Measurements from ENCODE around the gene PURB. TPM values are rescaled to one million over a fixed set of nuclear protein-coding genes. Genes with fewer than 3 reads are reported as not detected.

The PURB gene
- total and polyA plus RNA-seq, 2 of the 4 experiments (the other 2 are of a cell fraction): 6.3 to 8.8 TPM

DNA sequence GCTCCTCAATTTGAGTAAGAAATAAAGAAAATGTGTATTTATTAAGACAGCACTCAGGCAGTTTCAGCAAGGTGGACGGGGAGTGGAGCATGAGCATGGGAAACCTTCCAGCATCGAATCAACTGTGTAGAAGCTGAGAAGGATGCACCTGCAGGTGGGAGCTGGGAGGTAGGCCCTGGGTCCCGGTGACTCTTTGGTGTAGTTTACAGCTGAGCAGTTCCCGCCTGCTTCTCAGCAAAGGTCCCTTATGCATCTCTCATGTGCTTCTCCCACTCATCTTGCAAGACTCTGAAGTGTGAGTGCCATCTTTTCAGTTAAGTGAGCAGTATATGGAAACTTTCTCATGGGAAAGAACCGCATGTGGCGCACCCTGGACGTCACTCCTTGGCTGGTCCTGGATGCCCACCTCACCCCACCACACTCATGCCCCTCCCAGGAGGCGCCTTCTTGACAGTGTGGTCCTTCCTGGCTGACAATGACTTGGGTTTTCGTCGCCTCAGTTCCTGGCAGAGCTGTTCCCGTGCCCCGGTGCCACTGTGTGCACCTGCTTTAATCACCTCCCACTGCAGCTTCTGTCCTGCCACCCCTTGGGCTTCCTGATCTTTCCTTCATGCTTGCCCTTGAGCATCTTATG lies 19.8 kb upstream of the PURB start:
- H2BK5ac ChIP-seq (ENCODE audit: low read depth, low read length, poor library complexity, severe bottlenecking): no peak overlapping the region
- no peaks in the 10 kb centered on the region for H3K9me3 ChIP-seq (ENCODE audit: control insufficient read depth, insufficient read depth, low read length)
- H3K14ac ChIP-seq (replicated peaks; ENCODE audit: low read depth, low read length): no peak overlapping the region
- H3K4me1 ChIP-seq (ENCODE audit: control insufficient read depth, insufficient read depth, low read length): no peaks in the 10 kb centered on the region
- no peak overlapping the region for H2BK120ac ChIP-seq (ENCODE audit: low read depth, low read length)
- no peak overlapping the region for H3K18ac ChIP-seq (ENCODE audit: low read depth, low read length)
- POLR2A ChIA-PET (ENCODE audit: unreplicated experiment): interaction anchor here (0.5 kb wide), 1 partner anchor 28 kb away, joined by 3 read pairs; no protein-coding TSS in a partner anchor
- no peak overlapping the region for H3K23ac ChIP-seq (ENCODE audit: low read depth, low read length)
- H4K20me1 ChIP-seq (ENCODE audit: insufficient read depth, low read length): no peaks in the 10 kb centered on the region; the same call in 1 of the 2 replicates
- CTCF ChIA-PET: no interaction called here
- no peak overlapping the region for H3K56ac ChIP-seq (ENCODE audit: extremely low read depth, insufficient read depth, low read length)
- dilution Hi-C loops (cut with HindIII; ENCODE audit: low sequenced_read_pairs, unreplicated experiment): no loop called here
- H2BK15ac ChIP-seq (ENCODE audit: low read depth, low read length): no peak overlapping the region
- H3K4ac ChIP-seq (ENCODE audit: low read depth, low read length): no peak overlapping the region
- H4K91ac ChIP-seq (ENCODE audit: insufficient read depth, low read depth, low read length): no peak overlapping the region
- no peak for TF ChIP-seq MAFK (IDR thresholded peaks at IDR 0.05; ENCODE audit: low read depth, low read length)
- TF ChIP-seq POLR2A (IDR thresholded peaks at IDR 0.05; ENCODE audit: low read depth, low read length): no peak
- TF ChIP-seq SMC3 (IDR thresholded peaks at IDR 0.05; ENCODE audit: low read depth, low read length): no peak
- TF ChIP-seq BHLHE40 (IDR thresholded peaks at IDR 0.05; ENCODE audit: low read depth, low read length): no peak
- TF ChIP-seq USF2 (IDR thresholded peaks at IDR 0.05; ENCODE audit: low read depth, low read length): no peak
- no peak for TF ChIP-seq CEBPB (IDR thresholded peaks at IDR 0.05; ENCODE audit: low read depth, low read length)
- TF ChIP-seq MAZ (IDR thresholded peaks at IDR 0.05; ENCODE audit: borderline replicate concordance, low read depth, low read length): no peak
- TF ChIP-seq RFX5 (IDR thresholded peaks at IDR 0.05; ENCODE audit: low read depth, low read length): no peak
- TF ChIP-seq NFE2L2 (IDR thresholded peaks at IDR 0.05; ENCODE audit: low read depth, low read length): no peak
- no peak for TF ChIP-seq RAD21 (IDR thresholded peaks at IDR 0.05; ENCODE audit: low read length)
- no peak for TF ChIP-seq FOS (IDR thresholded peaks at IDR 0.05; ENCODE audit: low read depth, low read length)
- TF ChIP-seq RCOR1 (IDR thresholded peaks at IDR 0.05; ENCODE audit: insufficient replicate concordance, low read length): no peak
- TF ChIP-seq, protein P1, sequence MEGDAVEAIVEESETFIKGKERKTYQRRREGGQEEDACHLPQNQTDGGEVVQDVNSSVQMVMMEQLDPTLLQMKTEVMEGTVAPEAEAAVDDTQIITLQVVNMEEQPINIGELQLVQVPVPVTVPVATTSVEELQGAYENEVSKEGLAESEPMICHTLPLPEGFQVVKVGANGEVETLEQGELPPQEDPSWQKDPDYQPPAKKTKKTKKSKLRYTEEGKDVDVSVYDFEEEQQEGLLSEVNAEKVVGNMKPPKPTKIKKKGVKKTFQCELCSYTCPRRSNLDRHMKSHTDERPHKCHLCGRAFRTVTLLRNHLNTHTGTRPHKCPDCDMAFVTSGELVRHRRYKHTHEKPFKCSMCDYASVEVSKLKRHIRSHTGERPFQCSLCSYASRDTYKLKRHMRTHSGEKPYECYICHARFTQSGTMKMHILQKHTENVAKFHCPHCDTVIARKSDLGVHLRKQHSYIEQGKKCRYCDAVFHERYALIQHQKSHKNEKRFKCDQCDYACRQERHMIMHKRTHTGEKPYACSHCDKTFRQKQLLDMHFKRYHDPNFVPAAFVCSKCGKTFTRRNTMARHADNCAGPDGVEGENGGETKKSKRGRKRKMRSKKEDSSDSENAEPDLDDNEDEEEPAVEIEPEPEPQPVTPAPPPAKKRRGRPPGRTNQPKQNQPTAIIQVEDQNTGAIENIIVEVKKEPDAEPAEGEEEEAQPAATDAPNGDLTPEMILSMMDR (conservative IDR thresholded peaks at IDR 0.05; ENCODE audit: low read depth, low read length): no peak
- TF ChIP-seq MXI1 (IDR thresholded peaks at IDR 0.05; ENCODE audit: borderline replicate concordance, low read depth, low read length): no peak
- no peak for TF ChIP-seq ELK1 (IDR thresholded peaks at IDR 0.05; ENCODE audit: borderline replicate concordance, low read depth, low read length)
- TF ChIP-seq CHD1 (IDR thresholded peaks at IDR 0.05; ENCODE audit: low read depth, low read length): no peak
- no peak overlapping the region for H3K4me2 ChIP-seq (ENCODE audit: low read depth, low read length)
- no peak overlapping the region for H3K4me3 ChIP-seq (ENCODE audit: insufficient read depth, low read depth, low read length)
- no TSS peak for BruUV-seq (replicated peaks)
- intact Hi-C loops (cut with micrococcal nuclease): no loop called here
- in situ Hi-C loops (cut with MboI; ENCODE audit: low sequenced_read_pairs): no loop called here
- H2BK20ac ChIP-seq (ENCODE audit: low read depth, low read length): no peak overlapping the region
- H4K8ac ChIP-seq (ENCODE audit: low read depth in 2 of 2, low read length in 2 of 2): no peak overlapping the region
- H2AK9ac ChIP-seq (replicated peaks; ENCODE audit: low read depth, low read length, poor library complexity): peak overlapping the region; percentile 48
- 84% methylated on average over 7 of the region's 12 CpGs; no CpG with 5 or more reads in 1 of the 2 experiments for WGBS, 2 experiments (ENCODE audit: extremely low coverage in 2 of 2, insufficient read length in 1 of 2)
- ATAC-seq (ENCODE audit: low read depth) (no peak), DNase-seq (no peak)
- no peak overlapping the region for H3K9ac ChIP-seq (ENCODE audit: low read depth, low read length)
- no peak overlapping the region for H4K5ac ChIP-seq (ENCODE audit: low read depth, low read length)
- H3K9me1 ChIP-seq (ENCODE audit: insufficient read depth, low read length): no peaks in the 10 kb centered on the region
- no peaks in the 10 kb centered on the region for H3K27me3 ChIP-seq (ENCODE audit: control insufficient read depth, insufficient read depth, low read length)
- no peak overlapping the region for H2AK5ac ChIP-seq (ENCODE audit: low read depth, low read length)
- no peak overlapping the region for H3K27ac ChIP-seq (ENCODE audit: insufficient read depth, low read length)
- no peak overlapping the region for H2AFZ ChIP-seq (replicated peaks; ENCODE audit: low read length, poor library complexity)
- peaks cover 0 to 2% of the 10 kb centered on the region in 2 experiments; a peak in 2 of 4 replicates for H3K79me1 ChIP-seq (ENCODE audit: low read depth in 1 of 2, low read length in 2 of 2)
- H3K36me3 ChIP-seq (ENCODE audit: control insufficient read depth, insufficient read depth, low read length): no peaks in the 10 kb centered on the region
